ENCODE results near the gene CAT. TPM values are rescaled to one million over a fixed set of nuclear protein-coding genes. Genes with fewer than 3 reads are reported as not detected.

Gene CAT
- total and polyA plus RNA-seq, 10 donors = 55.2 to 149 (median 110) TPM

- 47 to 73% (median 58%) methylated on average over 5 of the region's 5 CpGs for WGBS, 5 donors
- TF ChIP-seq CTCF (IDR thresholded peaks at IDR 0.05 in 8 of 11, conservative IDR thresholded peaks at IDR 0.05 in 3 of 11) = no peak
- TF ChIP-seq POLR2A (IDR thresholded peaks at IDR 0.05) = no peak
- TF ChIP-seq POLR2AphosphoS5 (IDR thresholded peaks at IDR 0.05) = no peak
- peaks cover 0 to 45% (median 6%) of the 10 kb centered on the region in 6 donors for H3K4me1 ChIP-seq
- H3K4me3 ChIP-seq = no peak overlapping the region
- DNase-seq = no peak
- H3K9me3 ChIP-seq = no peaks in the 10 kb centered on the region
- H3K36me3 ChIP-seq = no peaks in the 10 kb centered on the region
- H3K27me3 ChIP-seq (replicated peaks in 1 of 7) = no peaks in the 10 kb centered on the region
- intact Hi-C loops (cut with DNase I; ENCODE audit: low total_unique reads) = no loop called here
- H3K27ac ChIP-seq = peak overlapping the region in 3 of 8 donors; percentile 37 to 61 (median 59)
Measured at GRCh38 chr11:34432822-34433221, 5.9 kb upstream of the CAT start.

GRCh38 chr11:34433899-34434298, 4.8 kb upstream of the CAT start:
- H3K27ac ChIP-seq = no peak overlapping the region
- TF ChIP-seq POLR2AphosphoS5 (IDR thresholded peaks at IDR 0.05) (no peak), POLR2A (IDR thresholded peaks at IDR 0.05) (no peak), CTCF (IDR thresholded peaks at IDR 0.05 in 8 of 11, conservative IDR thresholded peaks at IDR 0.05 in 3 of 11) (no peak)
- no peak for DNase-seq
- intact Hi-C loops (cut with DNase I; ENCODE audit: low total_unique reads) = no loop called here
- H3K9me3 ChIP-seq = no peaks in the 10 kb centered on the region
- no peak overlapping the region for H3K4me3 ChIP-seq
- no peaks in the 10 kb centered on the region for H3K36me3 ChIP-seq
- H3K4me1 ChIP-seq = peaks cover 6 to 52% (median 12%) of the 10 kb centered on the region in 6 donors
- 87 to 97% (median 94%) methylated on average over 3 of the region's 3 CpGs for WGBS, 5 donors
- no peaks in the 10 kb centered on the region for H3K27me3 ChIP-seq (replicated peaks in 1 of 7)

- 84 to 99% (median 94%) methylated on average over 2 of the region's 2 CpGs for WGBS, 5 donors
Measured at GRCh38 chr11:34437224-34438125, 1.3 kb upstream of the CAT start.

More at GRCh38 chr11:34437224-34438125, 1.3 kb upstream of the CAT start:
- no peak for TF ChIP-seq POLR2A (IDR thresholded peaks at IDR 0.05)
- TF ChIP-seq POLR2AphosphoS5 (IDR thresholded peaks at IDR 0.05) = no peak
- no peak for TF ChIP-seq CTCF (IDR thresholded peaks at IDR 0.05 in 8 of 11, conservative IDR thresholded peaks at IDR 0.05 in 3 of 11)
- intact Hi-C loops (cut with DNase I; ENCODE audit: low total_unique reads) = no loop called here
- no peak for DNase-seq
- Histone ChIP-seq H3K4me3 (peak overlapping the region in 4 of 8 donors; percentile 78 to 97 (median 89)), H3K36me3 (peaks cover 0 to 8% (median 0%) of the 10 kb centered on the region in 6 donors), H3K27ac (peak overlapping the region in 5 of 8 donors; percentile 91 to 96 (median 94)), H3K27me3 (replicated peaks in 1 of 7) (no peaks in the 10 kb centered on the region), H3K4me1 (peaks cover 17 to 59% (median 44%) of the 10 kb centered on the region in 6 donors), H3K9me3 (no peaks in the 10 kb centered on the region)
